Activated T-cell treated with anti-CD3 and anti-CD28 coated beads, Interleukin-2, amount 50 U/mL, for 72 hours (primary cell): Measurements from ENCODE around the gene HTRA2. TPM values are rescaled to one million over a fixed set of nuclear protein-coding genes. Genes with fewer than 3 reads are reported as not detected.
"Not testable (repeated sequence)": the region's sequence is repeated elsewhere in the genome, so short reads cannot be mapped to it uniquely, and the experiment has no call there.

Experiments used
- ATAC-seq, 2 donors: fragments of 150-1000 bp; cut with Tn5 transposase; replicated peaks in 1 of 2; 2 replicates each; pipeline ENCODE4 v1.10.0; 2021; ENCODE audit warnings: moderate library complexity in 2 of 2, mild to moderate bottlenecking in 1 of 2
- DNase-seq, 2 donors: peaks; one replicate each; pipeline ENCODE4 v3.0.0; 2021 to 2022; ENCODE audit warnings: mixed read lengths in 1 of 2
- H3K27ac Mint-ChIP-seq: one replicate; pipeline ENCODE4 v1.8.0; 2022; ENCODE audit warnings: mild to moderate bottlenecking, moderate library complexity, mixed read lengths
- H3K27me3 Mint-ChIP-seq: one replicate; pipeline ENCODE4 v1.8.0; 2022; ENCODE audit warnings: low read depth, mixed read lengths
- H3K36me3 Mint-ChIP-seq, 2 donors: one replicate each; pipeline ENCODE4 v1.8.0; 2022; ENCODE audit warnings: mixed read lengths in 2 of 2, mild to moderate bottlenecking in 1 of 2; ENCODE audit not compliant: insufficient read depth in 2 of 2
- H3K4me1 Mint-ChIP-seq: one replicate; pipeline ENCODE4 v1.8.0; 2022; ENCODE audit warnings: low read depth, mixed read lengths
- H3K4me3 Mint-ChIP-seq, 2 donors: one replicate each; pipeline ENCODE4 v1.8.0; 2022; ENCODE audit warnings: mild to moderate bottlenecking in 2 of 2, mixed read lengths in 2 of 2, moderate library complexity in 2 of 2
- H3K9me3 Mint-ChIP-seq, 2 donors: one replicate each; pipeline ENCODE4 v1.8.0; 2022; ENCODE audit warnings: mixed read lengths in 2 of 2
- total RNA-seq, 2 donors: library from RNA; stranded (reverse); gene quantifications; one replicate each; pipeline ENCODE4 v1.2.3, GENCODE V29; 2022

The HTRA2 gene
- 10 to 100 TPM; 74.3 to 84.9 TPM for total RNA-seq

DNA sequence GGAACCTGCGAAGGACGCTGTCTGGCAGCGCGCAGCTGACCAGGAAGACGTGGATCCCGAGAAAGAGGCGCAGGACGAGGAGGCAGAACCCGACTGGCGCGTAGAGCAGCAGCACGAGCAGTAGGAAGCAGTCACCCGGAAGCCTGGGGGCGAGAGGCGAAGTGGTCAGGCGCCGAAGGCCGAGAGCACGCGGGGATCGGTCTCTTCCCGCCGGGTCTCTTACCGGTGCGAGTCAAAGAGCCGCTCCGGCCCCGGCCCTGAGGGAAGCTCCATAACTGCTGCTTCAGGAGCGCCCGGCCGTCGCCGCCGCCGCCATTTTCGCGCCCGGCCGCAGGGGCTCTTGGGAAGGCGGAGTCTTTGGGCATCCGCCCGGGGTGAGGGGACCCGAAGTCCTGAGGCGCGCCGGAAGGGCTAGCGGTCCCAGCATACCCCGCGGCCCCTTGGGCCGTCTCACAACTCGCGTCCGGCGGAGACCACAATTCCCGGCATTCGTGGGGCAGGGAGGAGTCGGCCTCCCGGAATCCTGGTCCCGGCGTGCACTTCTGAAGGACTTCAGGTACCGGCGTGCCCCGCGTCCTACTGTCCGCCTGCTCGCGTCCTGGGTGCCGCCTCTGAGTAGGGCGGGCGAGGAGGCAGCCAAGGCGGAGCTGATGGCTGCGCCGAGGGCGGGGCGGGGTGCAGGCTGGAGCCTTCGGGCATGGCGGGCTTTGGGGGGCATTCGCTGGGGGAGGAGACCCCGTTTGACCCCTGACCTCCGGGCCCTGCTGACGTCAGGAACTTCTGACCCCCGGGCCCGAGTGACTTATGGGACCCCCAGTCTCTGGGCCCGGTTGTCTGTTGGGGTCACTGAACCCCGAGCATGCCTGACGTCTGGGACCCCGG, at the start of gene HTRA2, which contains the start of gene AUP1:
TSS of gene HTRA2 (plus strand) at position 577 of the 882 bp plus-strand sequence. CDS start at position 651, 74 bp downstream.
TSS of gene AUP1 (minus strand) at position 350 of the 882 bp plus-strand sequence. CDS start at position 273, 77 bp downstream.
- peak; percentile 83 to 86 for ATAC-seq
- Mint-ChIP-seq H3K27me3 (no peaks in the 10 kb centered on the region), H3K9me3 (peaks cover 0 to 3% of the 10 kb centered on the region in 2 donors), H3K27ac (peak within 1 kb of the TSS; percentile 94), H3K4me3 (peak within 1 kb of the TSS; percentile 98 to 99), H3K36me3 (peaks cover 23 to 24% of the 10 kb centered on the region in 2 donors), H3K4me1 (peaks cover 38% of the 10 kb centered on the region)
- DNase-seq = peak; percentile 90 to 93

DNA sequence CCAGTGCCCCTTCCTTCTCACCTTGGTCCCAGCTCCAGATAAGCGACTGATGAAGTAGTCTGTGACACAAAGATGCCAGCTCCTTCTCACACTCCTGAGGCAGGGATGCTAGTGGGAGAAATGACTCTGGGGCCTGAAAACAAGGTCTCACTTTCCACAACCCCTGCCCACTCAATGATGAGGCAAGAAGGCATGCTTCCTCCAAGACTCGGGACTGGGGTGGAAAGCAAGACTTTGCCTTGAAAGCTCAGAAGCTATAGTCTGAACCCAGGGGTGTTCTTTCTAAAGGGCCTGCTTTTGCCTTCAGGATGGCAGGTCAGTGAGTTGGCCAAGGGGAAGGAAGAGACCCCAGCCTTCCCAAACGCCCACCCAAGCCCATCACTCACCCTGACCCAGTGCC, 48.3 kb upstream of the HTRA2 start:
- Mint-ChIP-seq H3K36me3 (peaks cover 2 to 23% of the 10 kb centered on the region in 2 donors), H3K27ac (no peak overlapping the region), H3K4me1 (peaks cover 44% of the 10 kb centered on the region), H3K27me3 (no peaks in the 10 kb centered on the region), H3K9me3 (no peaks in the 10 kb centered on the region), H3K4me3 (peak overlapping the region; percentile 92 to 96)
- no peak for ATAC-seq
- no peak for DNase-seq

DNA sequence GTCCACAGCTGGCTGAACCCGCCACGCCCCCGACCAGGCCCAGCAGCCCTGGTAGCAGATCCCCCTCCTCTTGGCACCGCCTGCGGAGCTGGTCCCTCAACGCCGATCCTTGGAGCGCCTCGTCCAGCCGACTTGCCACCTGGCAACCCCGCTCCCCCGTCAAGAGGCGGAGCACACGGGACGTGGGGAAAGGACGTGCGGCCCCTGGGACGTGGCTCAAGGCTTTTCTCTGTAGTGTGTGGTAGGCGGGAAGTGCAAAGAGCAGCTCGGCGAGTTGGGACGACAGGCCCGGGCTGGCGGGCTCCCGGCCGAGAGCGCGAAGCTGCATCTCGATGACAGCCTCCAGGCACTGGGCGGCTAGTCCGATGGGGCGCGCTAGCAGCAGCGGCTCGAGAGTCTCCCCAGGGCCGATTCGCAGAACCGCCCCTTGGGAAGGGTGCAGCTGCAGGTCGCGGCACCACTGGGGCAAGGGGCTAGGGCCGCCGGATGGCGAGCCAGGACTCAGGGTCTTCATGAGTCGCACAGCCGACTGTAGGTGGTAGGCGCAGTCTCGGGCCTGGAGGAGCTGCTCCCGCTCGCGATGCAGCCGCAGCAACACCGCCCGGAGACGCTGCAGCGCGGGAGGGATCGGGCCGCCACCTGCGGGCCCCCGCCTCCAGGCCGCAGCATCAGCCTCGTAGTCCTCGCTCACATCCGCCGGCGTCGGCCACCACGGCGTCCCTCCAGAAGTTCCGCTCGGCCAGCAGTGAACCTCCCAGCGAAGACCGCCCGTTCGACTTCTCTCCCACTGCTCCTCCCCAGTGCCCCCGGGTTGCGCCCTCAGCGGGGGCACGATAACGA, 47.6 kb upstream of the HTRA2 start:
- H3K27me3 Mint-ChIP-seq = no peaks in the 10 kb centered on the region
- peaks cover 44% of the 10 kb centered on the region for H3K4me1 Mint-ChIP-seq

DNA sequence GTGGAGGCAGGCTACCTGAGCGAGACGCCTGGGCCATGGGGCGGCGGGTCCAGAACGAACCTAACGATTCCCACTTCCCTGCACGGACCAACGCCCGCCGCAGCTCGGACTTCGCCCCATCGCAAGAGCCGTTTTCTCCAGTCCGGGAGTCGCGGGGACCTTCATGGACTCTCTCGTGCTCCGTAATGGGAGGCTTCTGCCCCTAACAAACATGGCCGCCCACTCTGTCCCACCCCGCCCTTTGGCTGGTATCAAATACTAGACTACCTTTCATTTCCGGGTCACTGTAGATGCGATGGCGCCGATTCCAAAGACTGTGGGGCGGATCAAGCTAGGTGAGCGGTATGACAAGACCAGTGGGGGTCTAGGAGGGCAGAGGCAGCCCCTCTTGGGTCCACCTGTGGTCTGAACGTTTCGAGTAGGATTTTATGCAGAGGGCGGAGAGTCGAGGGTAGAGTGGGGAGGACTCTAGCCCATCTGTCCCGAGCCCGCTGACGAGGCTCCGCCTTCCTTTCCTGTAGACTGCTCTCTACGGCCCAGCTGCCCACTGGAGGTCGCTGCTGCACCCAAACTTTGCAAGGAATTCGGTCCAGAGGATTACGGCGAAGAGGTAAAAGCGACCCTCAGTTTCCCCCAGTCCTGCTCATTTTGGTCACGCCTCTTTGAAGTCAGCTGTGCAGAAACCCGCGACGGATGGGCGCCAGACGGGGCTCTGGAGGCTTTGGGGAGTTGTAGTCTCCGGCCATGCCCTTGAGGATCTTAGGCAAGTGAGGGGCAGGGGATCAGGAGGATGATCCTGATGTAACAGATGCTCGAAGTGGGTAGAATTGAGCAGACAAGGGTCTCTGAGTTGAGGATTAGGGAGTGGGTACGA, 46.7 kb upstream of the HTRA2 start, which contains the start of the genes CCDC142 and TTC31:
TSS of gene CCDC142 (minus strand) at position 198 of the 874 bp plus-strand sequence. CDS start at position 37, 161 bp downstream.
TSS of gene TTC31 (plus strand) at position 281 of the 874 bp plus-strand sequence. CDS start at position 296, 15 bp downstream.
- no peaks in the 10 kb centered on the region for H3K9me3 Mint-ChIP-seq
- ATAC-seq = peak; percentile 93 to 94
- peaks cover 2 to 26% of the 10 kb centered on the region in 2 donors for H3K36me3 Mint-ChIP-seq
- H3K4me1 Mint-ChIP-seq = peaks cover 44% of the 10 kb centered on the region
- H3K27ac Mint-ChIP-seq = peak within 1 kb of the TSS; percentile 97
- DNase-seq = peak; percentile 93 to 96
- no peaks in the 10 kb centered on the region for H3K27me3 Mint-ChIP-seq
- H3K4me3 Mint-ChIP-seq = peak within 1 kb of the TSS; percentile 92 to 96

More for the DNA sequence above, 47.6 kb upstream of the HTRA2 start:
- H3K27ac Mint-ChIP-seq = peak overlapping the region; percentile 97
- peak; percentile 73 to 74 for DNase-seq
- peaks cover 2 to 26% of the 10 kb centered on the region in 2 donors for H3K36me3 Mint-ChIP-seq
- ATAC-seq = peak; percentile 65
- no peaks in the 10 kb centered on the region for H3K9me3 Mint-ChIP-seq
- peak overlapping the region; percentile 92 to 96 for H3K4me3 Mint-ChIP-seq

DNA sequence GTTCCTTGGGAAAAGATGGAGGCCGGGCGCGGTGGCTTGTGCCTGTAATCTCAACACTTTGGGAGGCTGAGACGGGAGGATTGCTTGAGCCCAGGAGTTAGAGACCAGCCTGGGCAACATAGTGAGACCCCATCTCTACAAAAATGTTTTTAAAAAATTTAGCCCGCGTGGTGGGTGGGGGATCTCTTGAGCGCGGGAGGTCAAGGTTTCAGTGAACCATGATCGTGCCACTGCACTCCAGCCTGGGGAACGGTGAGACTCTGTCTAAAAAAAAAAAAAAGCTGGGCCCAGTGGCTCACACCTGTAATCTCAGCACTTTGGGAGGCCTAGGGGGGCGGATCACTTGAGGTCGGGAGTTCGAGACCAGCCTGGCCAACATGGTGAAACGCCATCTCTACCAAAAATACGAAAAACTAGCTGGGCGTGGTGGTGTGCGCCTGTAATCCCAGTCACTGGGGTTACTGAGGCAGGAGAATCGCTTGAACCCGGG, 46.0 kb upstream of the HTRA2 start:
- ATAC-seq, H3K27me3 Mint-ChIP-seq, H3K9me3 Mint-ChIP-seq, DNase-seq: not testable (repeated sequence)
- peaks cover 2 to 26% of the 10 kb centered on the region in 2 donors for H3K36me3 Mint-ChIP-seq
- H3K4me1 Mint-ChIP-seq = peaks cover 44% of the 10 kb centered on the region
- H3K4me3 Mint-ChIP-seq = peak overlapping the region; percentile 92 to 96
- H3K27ac Mint-ChIP-seq = peak overlapping the region; percentile 97

DNA sequence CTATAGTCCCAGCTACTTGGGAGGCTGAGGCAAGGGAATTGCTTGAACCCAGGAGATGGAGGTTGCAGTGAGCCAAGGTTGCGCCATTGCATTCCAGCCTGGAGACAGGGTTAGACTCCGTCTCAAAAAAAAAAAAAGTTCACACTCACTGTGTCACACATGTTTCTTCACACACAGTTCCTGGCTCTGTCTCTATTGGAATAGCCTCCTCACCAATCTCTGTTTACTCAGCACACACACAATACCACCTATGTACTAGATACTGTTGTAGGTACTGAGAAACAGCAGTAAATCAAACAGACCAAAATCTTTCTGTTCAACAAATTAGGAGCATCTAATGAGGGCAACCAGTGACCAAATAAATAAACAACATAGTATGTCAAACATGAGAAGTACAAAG, 43.6 kb upstream of the HTRA2 start:
- no peaks in the 10 kb centered on the region for H3K9me3 Mint-ChIP-seq
- H3K27me3 Mint-ChIP-seq = no peaks in the 10 kb centered on the region
- H3K27ac Mint-ChIP-seq = no peak overlapping the region
- no peak for DNase-seq
- H3K4me3 Mint-ChIP-seq = no peak overlapping the region
- H3K4me1 Mint-ChIP-seq = peaks cover 21% of the 10 kb centered on the region
- H3K36me3 Mint-ChIP-seq = peaks cover 2 to 17% of the 10 kb centered on the region in 2 donors
- no peak for ATAC-seq

DNA sequence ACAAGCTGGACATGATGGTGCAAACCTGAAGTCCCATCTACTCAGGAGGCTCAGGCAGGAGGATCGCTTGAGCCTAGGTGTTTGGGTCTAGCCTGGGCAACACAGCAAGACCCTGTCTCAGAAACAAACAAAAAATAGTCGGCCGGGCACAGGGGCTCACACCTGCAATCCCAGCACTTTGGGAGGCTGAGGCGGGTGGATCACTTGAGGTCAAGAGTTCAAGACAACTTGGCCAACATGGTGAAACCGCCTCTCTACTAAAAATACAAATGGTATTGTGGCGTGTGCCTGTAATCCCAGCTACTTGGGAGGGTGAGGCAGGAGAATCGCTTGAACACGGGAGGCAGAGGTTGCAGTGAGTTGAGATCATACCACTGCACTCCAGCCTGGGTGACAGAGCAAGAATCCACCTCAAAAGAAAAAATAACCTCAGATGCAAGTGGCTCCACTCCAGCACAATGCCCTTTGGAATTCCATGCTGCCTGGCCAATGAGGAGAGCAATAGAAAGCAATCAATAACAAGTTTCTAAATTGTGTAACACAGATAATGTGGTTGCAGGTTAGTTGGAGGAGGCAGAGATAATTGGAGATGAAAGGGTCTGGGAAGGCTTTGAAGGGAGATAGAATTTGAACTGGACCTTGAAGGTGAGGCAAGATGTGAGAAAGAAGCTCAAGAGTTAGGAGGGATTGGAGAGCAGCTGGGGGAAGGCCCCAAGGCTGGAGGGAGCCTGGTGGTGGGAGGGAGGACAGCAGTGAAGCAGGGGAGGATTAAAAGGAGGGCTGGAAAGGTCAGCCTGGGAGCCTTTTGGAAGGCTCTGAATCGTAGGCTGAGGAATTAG, 40.9 kb upstream of the HTRA2 start:
- Mint-ChIP-seq H3K9me3 (no peaks in the 10 kb centered on the region), H3K36me3 (peaks cover 4 to 12% of the 10 kb centered on the region in 2 donors), H3K27me3 (no peaks in the 10 kb centered on the region), H3K4me3 (no peak overlapping the region), H3K27ac (peak overlapping the region; percentile 6), H3K4me1 (peaks cover 11% of the 10 kb centered on the region)
- ATAC-seq = no peak
- DNase-seq = no peak

DNA sequence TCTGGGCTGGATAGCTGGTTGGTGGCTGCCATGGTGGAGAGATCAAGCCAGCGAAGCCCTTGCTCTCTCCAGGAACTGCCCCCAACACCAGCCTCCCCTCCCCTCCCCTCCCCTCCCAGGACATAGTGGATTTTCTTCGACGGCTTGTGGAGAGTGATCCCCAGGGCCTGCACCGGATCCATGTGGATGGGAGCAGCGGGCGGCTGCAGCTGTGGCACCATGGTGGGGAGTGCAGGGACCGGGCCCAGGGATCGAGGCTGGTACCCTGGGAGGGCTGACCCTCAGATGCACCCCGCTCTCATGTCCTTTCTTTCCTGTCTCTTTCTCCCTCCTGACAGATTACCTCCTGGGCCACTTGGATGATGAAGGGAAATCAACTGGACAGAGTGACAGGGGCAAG, 39.8 kb upstream of the HTRA2 start:
- H3K36me3 Mint-ChIP-seq = peaks cover 4 to 12% of the 10 kb centered on the region in 2 donors

DNA sequence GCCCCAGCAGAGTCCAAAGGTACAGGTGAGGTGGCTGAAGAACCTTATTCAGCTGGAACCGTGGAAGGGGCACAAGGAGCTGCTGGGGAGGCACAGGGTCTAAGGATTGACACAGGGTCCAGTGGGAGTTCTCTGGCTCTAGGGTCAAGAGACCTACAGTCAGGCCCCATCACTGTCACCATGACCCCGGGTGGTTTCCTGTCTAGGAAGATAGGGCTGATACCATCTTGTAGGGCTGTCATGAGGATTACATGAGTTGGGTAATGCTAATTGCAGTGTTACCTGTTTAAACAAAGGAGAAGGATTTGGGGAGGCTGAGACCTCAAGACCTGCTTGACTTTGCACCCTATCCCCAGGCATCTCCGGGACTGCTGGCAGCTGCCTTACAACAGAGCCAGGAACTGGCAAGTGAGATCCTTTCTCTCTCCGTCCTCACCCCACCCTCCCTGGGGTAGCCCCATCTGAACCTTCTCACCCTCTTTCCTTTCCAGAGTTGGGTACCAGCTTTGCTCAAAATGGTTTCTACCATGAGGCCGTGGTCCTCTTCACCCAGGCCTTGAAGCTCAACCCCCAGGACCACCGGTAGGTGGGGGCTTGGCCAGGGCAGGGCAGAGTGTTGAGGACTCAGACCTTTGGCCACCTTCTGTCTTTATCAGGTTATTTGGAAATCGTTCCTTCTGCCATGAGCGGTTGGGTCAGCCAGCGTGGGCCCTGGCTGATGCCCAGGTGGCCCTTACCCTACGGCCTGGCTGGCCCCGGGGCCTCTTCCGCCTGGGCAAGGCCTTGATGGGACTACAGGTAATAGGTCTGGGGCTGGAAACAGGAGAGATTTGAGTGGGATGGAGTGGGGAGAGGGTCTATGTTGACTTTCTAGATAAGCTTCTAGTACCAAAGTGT, 37.8 kb upstream of the HTRA2 start:
- no peak overlapping the region for H3K4me3 Mint-ChIP-seq
- DNase-seq (no peak), ATAC-seq (no peak)
- H3K27ac Mint-ChIP-seq = no peak overlapping the region
- no peaks in the 10 kb centered on the region for H3K9me3 Mint-ChIP-seq
- H3K36me3 Mint-ChIP-seq = peaks cover 2 to 5% of the 10 kb centered on the region in 2 donors
- no peaks in the 10 kb centered on the region for H3K27me3 Mint-ChIP-seq
- no peaks in the 10 kb centered on the region for H3K4me1 Mint-ChIP-seq

More for the DNA sequence above, 39.8 kb upstream of the HTRA2 start:
- Mint-ChIP-seq H3K9me3 (no peaks in the 10 kb centered on the region), H3K4me1 (peaks cover 4% of the 10 kb centered on the region), H3K27me3 (no peaks in the 10 kb centered on the region), H3K4me3 (no peak overlapping the region), H3K27ac (no peak overlapping the region)
- DNase-seq = no peak
- ATAC-seq = no peak

DNA sequence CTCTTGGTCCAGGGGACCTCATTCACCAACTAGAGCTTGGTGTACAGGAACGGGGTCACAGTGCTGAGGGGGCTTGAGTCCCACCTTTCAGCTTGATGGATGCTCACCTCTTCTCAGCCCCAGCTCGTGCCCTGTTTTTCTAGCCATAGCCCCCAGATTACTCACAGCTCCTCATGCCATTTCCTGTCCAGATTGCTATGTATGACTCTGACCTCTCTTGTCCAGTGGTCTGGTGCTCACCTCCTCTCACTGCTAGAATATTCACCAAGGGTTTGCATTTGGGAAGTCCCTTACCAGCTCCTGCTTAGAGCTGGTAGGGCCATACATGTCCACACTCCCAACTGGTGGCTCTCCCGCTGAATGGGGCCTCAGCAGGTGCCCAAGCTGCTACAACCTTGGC, 36.2 kb upstream of the HTRA2 start:
- Mint-ChIP-seq H3K4me1 (peaks cover 13% of the 10 kb centered on the region), H3K27me3 (peaks cover 13% of the 10 kb centered on the region), H3K4me3 (no peak overlapping the region), H3K9me3 (no peaks in the 10 kb centered on the region), H3K27ac (no peak overlapping the region), H3K36me3 (peaks cover 2 to 8% of the 10 kb centered on the region in 2 donors)
- DNase-seq = no peak
- ATAC-seq = no peak
